Measurements from ENCODE around the gene KIAA1755. TPM values are rescaled to one million over a fixed set of nuclear protein-coding genes. Genes with fewer than 3 reads are reported as not detected.

Gene KIAA1755
- total and polyA plus RNA-seq, 7 donors = 1.2 to 39.1 (median 11.6) TPM; not detected in 1

- Histone ChIP-seq H3K27me3 (no peaks in the 10 kb centered on the region), H3K4me1 (peaks cover 0 to 14% (median 4%) of the 10 kb centered on the region in 4 donors), H3K27ac (no peak overlapping the region), H3K9me3 (no peaks in the 10 kb centered on the region), H3K36me3 (no peaks in the 10 kb centered on the region), H3K4me3 (no peak overlapping the region)
- TF ChIP-seq CTCF (IDR thresholded peaks at IDR 0.05) (no peak), EP300 (IDR thresholded peaks at IDR 0.05) (no peak), POLR2AphosphoS5 (IDR thresholded peaks at IDR 0.05) (no peak), POLR2A (IDR thresholded peaks at IDR 0.05) (no peak)
- DNase-seq = peak; percentile 15
- intact Hi-C loops (cut with DNase I) = no loop called here
- WGBS, 2 donors = 93 to 96% methylated on average over 3 of the region's 3 CpGs
Observed at GRCh38 chr20:38269040-38269439, 8.5 kb upstream of the KIAA1755 start.

- WGBS, 2 donors = 76 to 78% methylated on average over 5 of the region's 5 CpGs
- TF ChIP-seq POLR2A (IDR thresholded peaks at IDR 0.05) (no peak), POLR2AphosphoS5 (IDR thresholded peaks at IDR 0.05) (no peak), CTCF (IDR thresholded peaks at IDR 0.05) (no peak), EP300 (IDR thresholded peaks at IDR 0.05) (no peak)
- Histone ChIP-seq H3K4me1 (peaks cover 0 to 14% (median 4%) of the 10 kb centered on the region in 4 donors), H3K36me3 (no peaks in the 10 kb centered on the region), H3K27me3 (no peaks in the 10 kb centered on the region), H3K4me3 (no peak overlapping the region), H3K9me3 (no peaks in the 10 kb centered on the region), H3K27ac (no peak overlapping the region)
- peak; percentile 15 for DNase-seq
- intact Hi-C loops (cut with DNase I) = no loop called here
Observed at GRCh38 chr20:38267901-38268514, 7.5 kb upstream of the KIAA1755 start.

- DNase-seq = peak; percentile 10
- Histone ChIP-seq H3K27ac (no peak overlapping the region), H3K36me3 (no peaks in the 10 kb centered on the region), H3K27me3 (peaks cover 0 to 7% (median 0%) of the 10 kb centered on the region in 3 donors), H3K4me1 (peaks cover 0 to 14% (median 4%) of the 10 kb centered on the region in 4 donors), H3K4me3 (no peak overlapping the region), H3K9me3 (no peaks in the 10 kb centered on the region)
- TF ChIP-seq POLR2A (IDR thresholded peaks at IDR 0.05) (no peak), CTCF (IDR thresholded peaks at IDR 0.05) (no peak), POLR2AphosphoS5 (IDR thresholded peaks at IDR 0.05) (no peak), EP300 (IDR thresholded peaks at IDR 0.05) (no peak)
- 74 to 81% methylated on average over 2 of the region's 2 CpGs for WGBS, 2 donors
- intact Hi-C loops (cut with DNase I) = no loop called here
Observed at GRCh38 chr20:38267296-38267695, 6.8 kb upstream of the KIAA1755 start.

- WGBS, 2 donors = 88 to 95% methylated on average over 2 of the region's 2 CpGs
Observed at GRCh38 chr20:38266426-38266825, 5.9 kb upstream of the KIAA1755 start.

More at GRCh38 chr20:38266426-38266825, 5.9 kb upstream of the KIAA1755 start:
- Histone ChIP-seq H3K9me3 (no peaks in the 10 kb centered on the region), H3K4me1 (peaks cover 0 to 11% (median 2%) of the 10 kb centered on the region in 4 donors), H3K36me3 (no peaks in the 10 kb centered on the region), H3K4me3 (no peak overlapping the region), H3K27me3 (peaks cover 0 to 11% (median 0%) of the 10 kb centered on the region in 3 donors), H3K27ac (no peak overlapping the region)
- no peak for DNase-seq
- intact Hi-C loops (cut with DNase I) = no loop called here
- TF ChIP-seq CTCF (IDR thresholded peaks at IDR 0.05) (no peak), EP300 (IDR thresholded peaks at IDR 0.05) (no peak), POLR2AphosphoS5 (IDR thresholded peaks at IDR 0.05) (no peak)
